Umbilical cord (tissue), 2 donors: ENCODE measurements around the gene C7orf57. TPM values are rescaled to one million over a fixed set of nuclear protein-coding genes. Genes with fewer than 3 reads are reported as not detected.
A peak's percentile ranks its signal among the peaks of the same experiment; 100 is the strongest.
"Not testable (repeated sequence)": the region's sequence is repeated elsewhere in the genome, so short reads cannot be mapped to it uniquely, and the experiment has no call there.

Source experiments
- DNase-seq: peaks from one replicate; pipeline ENCODE4 v3.0.0-alpha.2; 2015; ENCODE audit warnings: low spot score
- total RNA-seq: library from RNA; depleted of rRNA; stranded (reverse); fragments of >200 nt; gene quantifications from one replicate; pipeline ENCODE4 v1.2.3, GENCODE V29; 2014; ENCODE audit warnings: low replicate concordance; ENCODE audit not compliant: insufficient read depth

The C7orf57 gene
- total RNA-seq = 1.2 TPM

- DNase-seq = peak; percentile 92
Measured at GRCh38 chr7:48035301-48035966, at the start of gene C7orf57. C7orf57 (plus strand) TSS chr7:48035543; CDS start chr7:48036309, 766 bp downstream.

- DNase-seq = no peak
Measured at GRCh38 chr7:47988496-47989386, 46.6 kb upstream of the C7orf57 start.

GRCh38 chr7:47989607-47990400 is 45.5 kb upstream of the C7orf57 start:
- not testable (repeated sequence) for DNase-seq

GRCh38 chr7:47990592-47990991 is 44.8 kb upstream of the C7orf57 start:
- no peak for DNase-seq

GRCh38 chr7:47991270-47991669 is 44.1 kb upstream of the C7orf57 start:
- no peak for DNase-seq

- DNase-seq = peak; percentile 91
Measured at GRCh38 chr7:47991741-47992311, 43.5 kb upstream of the C7orf57 start.

- DNase-seq = no peak
Measured at GRCh38 chr7:47992446-47992845, 42.9 kb upstream of the C7orf57 start.

- DNase-seq = no peak
Measured at GRCh38 chr7:47999413-47999812, 35.9 kb upstream of the C7orf57 start.

- DNase-seq = not testable (repeated sequence)
Measured at GRCh38 chr7:48000164-48000563, 35.2 kb upstream of the C7orf57 start.

GRCh38 chr7:48004032-48004431 is 31.3 kb upstream of the C7orf57 start:
- DNase-seq = no peak

GRCh38 chr7:48004638-48005037 is 30.7 kb upstream of the C7orf57 start:
- DNase-seq = no peak

- DNase-seq = no peak
Measured at GRCh38 chr7:48006866-48007265, 28.5 kb upstream of the C7orf57 start.

- DNase-seq = no peak
Measured at GRCh38 chr7:48009257-48009656, 26.1 kb upstream of the C7orf57 start.

- DNase-seq = no peak
Measured at GRCh38 chr7:48009954-48010353, 25.4 kb upstream of the C7orf57 start.

- DNase-seq = no peak
Measured at GRCh38 chr7:48011323-48011722, 24.0 kb upstream of the C7orf57 start.

GRCh38 chr7:48011951-48012350 is 23.4 kb upstream of the C7orf57 start:
- peak; percentile 47 for DNase-seq

GRCh38 chr7:48016641-48017040 is 18.7 kb upstream of the C7orf57 start:
- no peak for DNase-seq

GRCh38 chr7:48017674-48018073 is 17.7 kb upstream of the C7orf57 start:
- no peak for DNase-seq

- no peak for DNase-seq
Measured at GRCh38 chr7:48025624-48026023, 9.7 kb upstream of the C7orf57 start.

GRCh38 chr7:48028938-48029337 is 6.4 kb upstream of the C7orf57 start, which contains the start of gene SUN3:
SUN3 (minus strand) TSS chr7:48029107; CDS start chr7:48028938, 169 bp downstream.
- DNase-seq = no peak

GRCh38 chr7:48031111-48031510 is 4.2 kb upstream of the C7orf57 start:
- DNase-seq = no peak
